K562 (cell line): ENCODE results near the gene RBMS3.

Source experiments
- ARID1B ChIP-seq: fragments of 450-650 bp; IDR thresholded peaks from 2 replicates; pipeline ENCODE4 v1.6.1; 2016; ENCODE audit warnings: antibody characterized with exemption, mild to moderate bottlenecking, inconsistent platforms
- BHLHE40 ChIP-seq: IDR thresholded peaks from 2 replicates; pipeline ENCODE4 v1.6.1; 2011; ENCODE audit warnings: low read length, improper control_type of control experiment
- CBX1 ChIP-seq: sonication (generic); IDR thresholded peaks from 2 replicates; pipeline ENCODE4 v1.6.1; 2016; ENCODE audit warnings: antibody characterized with exemption, low read depth, mild to moderate bottlenecking
- CHD4 ChIP-seq: fragments of 200-600 bp; sonication (generic); IDR thresholded peaks from 3 replicates; pipeline ENCODE4 v1.6.1; 2012; ENCODE audit warnings: low read depth, mild to moderate bottlenecking, mixed read lengths, low read length, inconsistent platforms; ENCODE audit not compliant: insufficient read depth, insufficient replicate concordance, poor library complexity, severe bottlenecking
- GABPA ChIP-seq: fragments of 200-800 bp; sonication (Bioruptor generic); conservative IDR thresholded peaks from 2 replicates; pipeline ENCODE4 v1.6.1; 2016; ENCODE audit warnings: low read depth, missing genetic modification characterization, missing compliant biosample characterization
- KLF6 ChIP-seq: fragments of 250-450 bp; sonication (Bioruptor Pico); IDR thresholded peaks from 2 replicates; pipeline ENCODE4 v1.4.0; 2020; ENCODE audit warnings: mild to moderate bottlenecking, moderate library complexity, borderline replicate concordance
- MEF2A ChIP-seq: IDR thresholded peaks from 2 replicates; pipeline ENCODE4 v1.6.1; 2011; ENCODE audit warnings: low read depth, mild to moderate bottlenecking, low read length, moderate library complexity; ENCODE audit not compliant: control insufficient read depth
- MYBL2 ChIP-seq, 2 experiments: fragments of 450-650 bp in 1 of 2; sonication (generic) in 1 of 2; formaldehyde crosslinking in 1 of 2; IDR thresholded peaks; 2 replicates each; pipeline versions ENCODE4 v1.6.1 to v1.8.1; 2017 to 2022; ENCODE audit warnings: borderline replicate concordance in 1 of 2, inconsistent platforms in 1 of 2, low read depth in 1 of 2, mild to moderate bottlenecking in 1 of 2, missing genetic modification reagents in 1 of 2, moderate library complexity in 1 of 2
- POLR2A ChIP-seq: fragments of 450-650 bp; conservative IDR thresholded peaks from 2 replicates; pipeline ENCODE4 v1.6.1; 2016
- RHOXF2B ChIP-seq: fragments of 250-450 bp; sonication (Bioruptor Pico); conservative IDR thresholded peaks from 2 replicates; pipeline ENCODE4 v1.5.1; 2021
- ZNF263 ChIP-seq: sonication (generic); formaldehyde crosslinking; IDR thresholded peaks from 2 replicates; pipeline ENCODE4 v1.8.0; 2022; ENCODE audit warnings: mild to moderate bottlenecking, missing genetic modification reagents, borderline replicate concordance
- TF ChIP-seq, protein P1 (sequence below), 3 experiments: IDR thresholded peaks in 2 of 3; conservative IDR thresholded peaks in 1 of 3; 2 replicates each; pipeline ENCODE4 v1.5.1; 2011 to 2012; ENCODE audit warnings: low read length in 3 of 3, mild to moderate bottlenecking in 3 of 3, control low read depth in 2 of 3, improper control_type of control experiment in 1 of 3, inconsistent platforms in 1 of 3, low read depth in 1 of 3, mixed read lengths in 1 of 3, moderate library complexity in 1 of 3; ENCODE audit not compliant: insufficient read depth in 2 of 3

DNA sequence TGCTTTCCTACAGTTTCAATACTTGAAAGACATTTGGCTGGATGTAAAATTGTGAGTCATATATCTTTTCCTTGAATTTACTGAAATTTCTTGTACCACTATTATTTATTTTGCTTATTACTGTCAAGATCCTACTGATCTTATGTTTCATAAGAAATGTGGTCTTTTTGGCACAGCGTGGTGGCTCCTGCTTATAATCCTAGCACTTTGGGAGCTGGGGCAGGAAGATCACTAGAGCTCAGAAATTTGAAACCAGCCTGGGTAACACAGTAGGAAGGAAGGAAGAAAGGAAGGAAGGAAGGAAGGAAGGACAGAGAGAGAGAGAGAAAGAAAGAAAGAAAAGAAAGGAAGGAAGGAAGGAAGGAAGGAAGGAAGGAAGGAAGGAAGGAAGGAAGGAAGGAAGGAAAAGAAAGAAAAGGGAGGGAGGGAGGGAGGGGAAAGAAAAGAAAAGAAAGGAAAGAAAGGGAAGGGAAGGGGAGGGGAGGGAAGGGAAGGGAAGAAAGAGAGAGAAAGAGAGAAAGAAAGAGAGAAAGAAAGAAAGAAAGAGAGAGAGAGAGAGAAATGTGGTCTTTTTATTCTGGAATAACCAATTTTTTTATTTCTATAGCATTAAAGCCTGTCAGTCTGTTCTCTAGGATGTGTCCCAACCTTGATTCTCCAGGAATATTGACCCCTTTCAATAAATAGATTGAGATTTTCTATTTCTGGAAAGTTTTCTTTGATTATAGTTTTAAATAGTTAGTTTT lies 753.5 kb downstream of the RBMS3 start:
- TF ChIP-seq RHOXF2B (CRISPR knock-in tag): no peak
- no peak for TF ChIP-seq GABPA (tag)
- no peak for TF ChIP-seq BHLHE40
- no peak for TF ChIP-seq CHD4
- TF ChIP-seq, protein P1, sequence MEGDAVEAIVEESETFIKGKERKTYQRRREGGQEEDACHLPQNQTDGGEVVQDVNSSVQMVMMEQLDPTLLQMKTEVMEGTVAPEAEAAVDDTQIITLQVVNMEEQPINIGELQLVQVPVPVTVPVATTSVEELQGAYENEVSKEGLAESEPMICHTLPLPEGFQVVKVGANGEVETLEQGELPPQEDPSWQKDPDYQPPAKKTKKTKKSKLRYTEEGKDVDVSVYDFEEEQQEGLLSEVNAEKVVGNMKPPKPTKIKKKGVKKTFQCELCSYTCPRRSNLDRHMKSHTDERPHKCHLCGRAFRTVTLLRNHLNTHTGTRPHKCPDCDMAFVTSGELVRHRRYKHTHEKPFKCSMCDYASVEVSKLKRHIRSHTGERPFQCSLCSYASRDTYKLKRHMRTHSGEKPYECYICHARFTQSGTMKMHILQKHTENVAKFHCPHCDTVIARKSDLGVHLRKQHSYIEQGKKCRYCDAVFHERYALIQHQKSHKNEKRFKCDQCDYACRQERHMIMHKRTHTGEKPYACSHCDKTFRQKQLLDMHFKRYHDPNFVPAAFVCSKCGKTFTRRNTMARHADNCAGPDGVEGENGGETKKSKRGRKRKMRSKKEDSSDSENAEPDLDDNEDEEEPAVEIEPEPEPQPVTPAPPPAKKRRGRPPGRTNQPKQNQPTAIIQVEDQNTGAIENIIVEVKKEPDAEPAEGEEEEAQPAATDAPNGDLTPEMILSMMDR (IDR thresholded peaks at IDR 0.05 in 2 of 3, conservative IDR thresholded peaks at IDR 0.05 in 1 of 3; ENCODE audit: insufficient read depth in 2 of 3, low read depth in 1 of 3, low read length in 3 of 3): no peak
- TF ChIP-seq CBX1: no peak
- no peak for TF ChIP-seq POLR2A
- no peak for TF ChIP-seq KLF6 (CRISPR knock-in tag)
- TF ChIP-seq ZNF263: no peak
- TF ChIP-seq ARID1B: no peak
- TF ChIP-seq MEF2A: no peak
- no peak for TF ChIP-seq MYBL2 (IDR thresholded peaks at IDR 0.05; ENCODE audit: low read depth)
- no peak for TF ChIP-seq MYBL2 (CRISPR knock-in tag; IDR thresholded peaks at IDR 0.05; ENCODE audit: borderline replicate concordance)
